Measurements from ENCODE around the gene CBFA2T2.
"Not testable (repeated sequence)": the region's sequence is repeated elsewhere in the genome, so short reads cannot be mapped to it uniquely, and the experiment has no call there.

CBFA2T2 gene

GRCh38 chr20:33553516-33553915, 63.6 kb downstream of the CBFA2T2 start:
- no peak for DNase-seq

- peak; percentile 96 for DNase-seq
These were observed 65.1 kb downstream of the CBFA2T2 start for GRCh38 chr20:33554914-33555420.

GRCh38 chr20:33555755-33556154, 65.9 kb downstream of the CBFA2T2 start:
- DNase-seq: no peak

GRCh38 chr20:33556246-33556645, 66.3 kb downstream of the CBFA2T2 start:
- DNase-seq: no peak

GRCh38 chr20:33558348-33559144, 68.7 kb downstream of the CBFA2T2 start:
- DNase-seq: no peak

- no peak for DNase-seq
These were observed 69.3 kb downstream of the CBFA2T2 start for GRCh38 chr20:33559212-33559611.

- DNase-seq: no peak
These were observed 70.1 kb downstream of the CBFA2T2 start for GRCh38 chr20:33560026-33560425.

GRCh38 chr20:33561053-33561452, 71.2 kb downstream of the CBFA2T2 start:
- DNase-seq: not testable (repeated sequence)

- DNase-seq: peak; percentile 95
These were observed 72.1 kb downstream of the CBFA2T2 start for GRCh38 chr20:33561692-33562601.

GRCh38 chr20:33563788-33564187, 73.9 kb downstream of the CBFA2T2 start:
- DNase-seq: no peak

- DNase-seq: no peak
These were observed 77.1 kb downstream of the CBFA2T2 start for GRCh38 chr20:33566781-33567603.

GRCh38 chr20:33567949-33568348, 78.1 kb downstream of the CBFA2T2 start:
- DNase-seq: no peak

- DNase-seq: peak; percentile 98
These were observed 78.5 kb downstream of the CBFA2T2 start for GRCh38 chr20:33568378-33568777.

GRCh38 chr20:33568868-33569801, 79.2 kb downstream of the CBFA2T2 start:
- DNase-seq: no peak

GRCh38 chr20:33569802-33570391, 80.0 kb downstream of the CBFA2T2 start:
- no peak for DNase-seq

- no peak for DNase-seq
These were observed 80.8 kb downstream of the CBFA2T2 start for GRCh38 chr20:33570743-33571142.

GRCh38 chr20:33573268-33573667, 83.4 kb downstream of the CBFA2T2 start:
- DNase-seq: not testable (repeated sequence)

GRCh38 chr20:33575282-33575681, 85.4 kb downstream of the CBFA2T2 start:
- no peak for DNase-seq

GRCh38 chr20:33576432-33577125, 86.7 kb downstream of the CBFA2T2 start:
- DNase-seq: no peak

GRCh38 chr20:33578510-33578909, 88.6 kb downstream of the CBFA2T2 start:
- no peak for DNase-seq

GRCh38 chr20:33583143-33583542, 93.2 kb downstream of the CBFA2T2 start:
- no peak for DNase-seq

Data from NCI-H2081 treated with DMSO at 0.1 percent for 48 hours (cell line).